Activated T-cell treated with anti-CD3 and anti-CD28 coated beads, Interleukin-2, amount 50 U/mL, for 4 hours (primary cell): ENCODE data around the gene ZNG1A. TPM values are rescaled to one million over a fixed set of nuclear protein-coding genes. Genes with fewer than 3 reads are reported as not detected.
"Not testable (repeated sequence)": the region's sequence is repeated elsewhere in the genome, so short reads cannot be mapped to it uniquely, and the experiment has no call there.

Experiments
- ATAC-seq, 2 donors: fragments of 200-7000 bp; cut with Tn5 transposase; one replicate each; pipeline ENCODE4 v1.10.0; 2021
- DNase-seq: peaks from one replicate; pipeline ENCODE4 v3.0.0-alpha.2; 2020
- H3K27me3 Mint-ChIP-seq: one replicate; pipeline ENCODE4 v1.8.0; 2021; ENCODE audit warnings: low read depth, mixed read lengths
- H3K36me3 Mint-ChIP-seq: one replicate; pipeline ENCODE4 v1.8.0; 2022; ENCODE audit warnings: mixed read lengths; ENCODE audit not compliant: insufficient read depth
- H3K4me1 Mint-ChIP-seq: one replicate; pipeline ENCODE4 v1.8.0; 2021; ENCODE audit warnings: low read depth, mixed read lengths
- H3K4me3 Mint-ChIP-seq: one replicate; pipeline ENCODE4 v1.8.0; 2021; ENCODE audit warnings: mild to moderate bottlenecking, moderate library complexity, mixed read lengths
- H3K9me3 Mint-ChIP-seq: one replicate; pipeline ENCODE4 v1.8.0; 2021; ENCODE audit warnings: mixed read lengths
- total RNA-seq, 3 donors: library from RNA; stranded (reverse); gene quantifications; one replicate each; pipeline ENCODE4 v1.2.1, GENCODE V29; 2021

The ZNG1A gene
- total RNA-seq, 3 donors from 2014 or later = 44.5 to 60.1 (median 45.0) TPM

- H3K9me3 Mint-ChIP-seq, H3K36me3 Mint-ChIP-seq, DNase-seq, H3K27me3 Mint-ChIP-seq, ATAC-seq: not testable (repeated sequence)
- peaks cover 20% of the 10 kb centered on the region for H3K4me1 Mint-ChIP-seq
- H3K4me3 Mint-ChIP-seq = peak overlapping the region; percentile 84
These were observed 35.0 kb upstream of the ZNG1A start for GRCh38 chr9:213901-214300.

GRCh38 chr9:212297-212696, 33.4 kb upstream of the ZNG1A start:
- DNase-seq = no peak
- no peaks in the 10 kb centered on the region for H3K27me3 Mint-ChIP-seq
- H3K4me3 Mint-ChIP-seq = no peak overlapping the region
- H3K9me3 Mint-ChIP-seq = no peaks in the 10 kb centered on the region
- peaks cover 18% of the 10 kb centered on the region for H3K4me1 Mint-ChIP-seq
- no peaks in the 10 kb centered on the region for H3K36me3 Mint-ChIP-seq
- no peak for ATAC-seq

GRCh38 chr9:211557-211956, 32.7 kb upstream of the ZNG1A start:
- Mint-ChIP-seq H3K9me3 (no peaks in the 10 kb centered on the region), H3K4me1 (peaks cover 11% of the 10 kb centered on the region), H3K4me3 (no peak overlapping the region), H3K36me3 (no peaks in the 10 kb centered on the region), H3K27me3 (no peaks in the 10 kb centered on the region)
- no peak for ATAC-seq
- no peak for DNase-seq

GRCh38 chr9:211036-211435, 32.2 kb upstream of the ZNG1A start:
- no peak for DNase-seq
- ATAC-seq = no peak
- Mint-ChIP-seq H3K9me3 (no peaks in the 10 kb centered on the region), H3K27me3 (no peaks in the 10 kb centered on the region), H3K4me3 (no peak overlapping the region), H3K4me1 (peaks cover 9% of the 10 kb centered on the region), H3K36me3 (no peaks in the 10 kb centered on the region)

- DNase-seq (no peak), ATAC-seq (no peak)
- Mint-ChIP-seq H3K9me3 (no peaks in the 10 kb centered on the region), H3K4me1 (no peaks in the 10 kb centered on the region), H3K4me3 (no peak overlapping the region), H3K27me3 (no peaks in the 10 kb centered on the region), H3K36me3 (no peaks in the 10 kb centered on the region)
These were observed 30.4 kb upstream of the ZNG1A start for GRCh38 chr9:209143-209758.

- Mint-ChIP-seq H3K4me3 (no peak overlapping the region), H3K9me3 (no peaks in the 10 kb centered on the region), H3K27me3 (no peaks in the 10 kb centered on the region), H3K36me3 (no peaks in the 10 kb centered on the region), H3K4me1 (no peaks in the 10 kb centered on the region)
- DNase-seq (no peak), ATAC-seq (no peak)
These were observed 27.6 kb upstream of the ZNG1A start for GRCh38 chr9:206481-206880.

- not testable (repeated sequence) for ATAC-seq, H3K36me3 Mint-ChIP-seq, H3K9me3 Mint-ChIP-seq, H3K27me3 Mint-ChIP-seq, H3K4me1 Mint-ChIP-seq, H3K4me3 Mint-ChIP-seq, DNase-seq
These were observed 20.7 kb upstream of the ZNG1A start for GRCh38 chr9:199601-200000.

GRCh38 chr9:178140-178825, 573 bp downstream of the ZNG1A start:
- not testable (repeated sequence) for H3K27me3 Mint-ChIP-seq, H3K9me3 Mint-ChIP-seq, H3K4me1 Mint-ChIP-seq, H3K36me3 Mint-ChIP-seq, ATAC-seq
- peak; percentile 4 for DNase-seq
- H3K4me3 Mint-ChIP-seq = peak overlapping the region; percentile 87

- not testable (repeated sequence) for H3K4me3 Mint-ChIP-seq, H3K4me1 Mint-ChIP-seq
These were observed 9.1 kb downstream of the ZNG1A start for GRCh38 chr9:169757-170156.

GRCh38 chr9:159871-160270, 19.0 kb downstream of the ZNG1A start:
- not testable (repeated sequence) for H3K27me3 Mint-ChIP-seq, H3K9me3 Mint-ChIP-seq, ATAC-seq, H3K4me1 Mint-ChIP-seq, DNase-seq, H3K36me3 Mint-ChIP-seq, H3K4me3 Mint-ChIP-seq

More at GRCh38 chr9:169757-170156, 9.1 kb downstream of the ZNG1A start:
- H3K27me3 Mint-ChIP-seq, ATAC-seq, H3K36me3 Mint-ChIP-seq, H3K9me3 Mint-ChIP-seq, DNase-seq: not testable (repeated sequence)

- not testable (repeated sequence) for H3K4me3 Mint-ChIP-seq, H3K9me3 Mint-ChIP-seq, DNase-seq, ATAC-seq, H3K36me3 Mint-ChIP-seq, H3K27me3 Mint-ChIP-seq, H3K4me1 Mint-ChIP-seq
These were observed 27.7 kb downstream of the ZNG1A start for GRCh38 chr9:151173-151572.

GRCh38 chr9:139880-140279, 39.0 kb downstream of the ZNG1A start:
- not testable (repeated sequence) for DNase-seq, H3K4me3 Mint-ChIP-seq, H3K4me1 Mint-ChIP-seq, ATAC-seq, H3K27me3 Mint-ChIP-seq, H3K36me3 Mint-ChIP-seq, H3K9me3 Mint-ChIP-seq

- Mint-ChIP-seq H3K4me3 (peak within 1 kb of the TSS; percentile 65), H3K36me3 (peaks cover 10% of the 10 kb centered on the region), H3K27me3 (peaks cover 30% of the 10 kb centered on the region), H3K4me1 (peaks cover 20% of the 10 kb centered on the region)
- H3K9me3 Mint-ChIP-seq, DNase-seq, ATAC-seq: not testable (repeated sequence)
These were observed 60.8 kb downstream of the ZNG1A start, which contains the start of gene FOXD4 for GRCh38 chr9:117995-118467. Gene FOXD4, minus strand, starts transcription at chr9:118417. Its CDS starts 298 bp downstream, at chr9:118119.

- Mint-ChIP-seq H3K36me3 (peaks cover 10% of the 10 kb centered on the region), H3K4me3 (peak overlapping the region; percentile 65)
These were observed 61.5 kb downstream of the ZNG1A start for GRCh38 chr9:117144-117994.

More at GRCh38 chr9:117144-117994, 61.5 kb downstream of the ZNG1A start:
- ATAC-seq, DNase-seq, H3K9me3 Mint-ChIP-seq: not testable (repeated sequence)
- Mint-ChIP-seq H3K27me3 (peaks cover 33% of the 10 kb centered on the region), H3K4me1 (peaks cover 20% of the 10 kb centered on the region)
